ENCODE results near the gene PAQR8.

PAQR8 gene, protein sequence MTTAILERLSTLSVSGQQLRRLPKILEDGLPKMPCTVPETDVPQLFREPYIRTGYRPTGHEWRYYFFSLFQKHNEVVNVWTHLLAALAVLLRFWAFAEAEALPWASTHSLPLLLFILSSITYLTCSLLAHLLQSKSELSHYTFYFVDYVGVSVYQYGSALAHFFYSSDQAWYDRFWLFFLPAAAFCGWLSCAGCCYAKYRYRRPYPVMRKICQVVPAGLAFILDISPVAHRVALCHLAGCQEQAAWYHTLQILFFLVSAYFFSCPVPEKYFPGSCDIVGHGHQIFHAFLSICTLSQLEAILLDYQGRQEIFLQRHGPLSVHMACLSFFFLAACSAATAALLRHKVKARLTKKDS

DNA sequence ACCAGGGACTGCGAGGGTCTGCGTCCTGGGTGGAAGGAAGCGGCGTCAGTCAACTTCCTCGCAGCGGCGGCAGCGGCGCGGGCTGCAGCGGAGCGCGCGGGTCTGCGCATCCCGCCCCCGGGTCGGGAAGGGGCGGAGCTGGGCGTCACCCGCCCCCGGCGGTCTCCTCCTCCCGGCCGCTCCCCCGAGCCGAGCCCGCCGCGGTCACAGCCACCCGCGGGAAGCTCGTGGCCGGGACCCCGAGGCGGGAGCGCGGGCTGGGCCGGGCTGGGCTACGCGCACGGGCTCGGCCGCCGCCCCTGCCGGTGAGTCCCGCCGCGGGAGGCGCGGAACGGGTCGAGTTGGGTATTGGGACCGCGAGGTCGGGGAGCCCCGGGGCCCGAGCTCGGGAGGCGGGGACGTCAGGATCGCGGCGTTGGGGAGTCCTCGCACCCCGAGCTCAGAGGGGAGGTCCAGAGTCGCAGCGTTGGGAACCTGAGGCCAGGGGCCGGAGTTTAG, at the start of gene PAQR8:
TSS of gene PAQR8 (plus strand) at position 207 of the 498 bp plus-strand sequence. CDS start 41,063 bp downstream, outside the sequence.
- peak; percentile 83 for DNase-seq

GRCh38 chr6:52312461-52312860, 49.5 kb upstream of the PAQR8 start:
- DNase-seq: no peak

DNA sequence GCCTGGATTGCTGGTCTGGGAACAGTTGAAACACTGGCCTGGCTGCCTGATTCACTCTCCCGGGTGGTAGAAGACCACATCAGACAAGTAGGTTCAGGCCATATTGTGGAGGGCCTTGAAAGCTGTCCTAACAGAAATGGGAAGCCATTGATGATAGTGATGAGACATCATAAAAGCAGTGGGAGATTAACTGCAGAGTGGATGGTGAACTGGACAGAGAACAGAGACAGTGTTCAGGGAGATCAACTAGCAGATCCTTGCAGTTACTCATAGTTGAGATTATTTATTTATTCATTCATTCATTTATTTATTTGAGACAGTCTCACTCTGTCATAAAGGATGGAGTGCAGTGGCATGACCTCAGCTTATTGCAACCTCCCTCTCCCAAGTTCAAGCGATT, 47.2 kb upstream of the PAQR8 start:
- no peak for DNase-seq

- DNase-seq: no peak
Measured at GRCh38 chr6:52317211-52317610, 44.7 kb upstream of the PAQR8 start.

DNA sequence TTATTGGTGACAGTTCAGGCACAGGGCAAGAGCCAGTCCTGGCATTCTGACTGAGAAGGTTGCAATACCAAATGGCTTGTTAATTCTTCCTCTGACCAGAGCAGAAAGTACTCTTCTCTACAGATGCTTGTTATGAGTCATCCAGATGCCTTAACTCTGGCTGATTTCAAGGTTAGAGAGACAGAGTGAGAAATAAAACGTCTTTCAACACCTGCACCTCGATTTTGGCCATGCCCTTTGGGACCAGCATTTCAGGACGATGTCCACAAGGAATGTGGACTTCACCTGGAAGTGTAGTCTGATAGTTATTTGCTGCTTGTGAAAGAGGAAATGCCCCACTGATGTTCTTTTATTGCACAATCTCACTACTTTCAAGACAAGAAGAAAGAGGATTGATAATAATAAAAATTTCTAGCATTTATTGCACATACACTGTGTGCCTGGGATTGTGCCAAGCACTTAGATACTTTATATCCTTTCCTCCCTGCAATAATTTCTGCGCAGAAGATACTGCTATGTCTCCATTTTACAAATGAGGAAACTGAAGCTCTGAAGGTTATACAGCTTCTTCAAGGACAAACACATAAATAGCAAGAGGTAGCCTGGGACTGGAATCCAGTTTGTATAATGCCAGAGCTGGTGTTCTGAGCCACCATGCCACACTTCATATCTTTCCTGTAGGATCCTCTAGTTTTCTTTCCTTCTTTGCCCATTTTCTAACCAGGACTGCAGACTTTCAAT, 43.9 kb upstream of the PAQR8 start:
- DNase-seq: no peak

DNA sequence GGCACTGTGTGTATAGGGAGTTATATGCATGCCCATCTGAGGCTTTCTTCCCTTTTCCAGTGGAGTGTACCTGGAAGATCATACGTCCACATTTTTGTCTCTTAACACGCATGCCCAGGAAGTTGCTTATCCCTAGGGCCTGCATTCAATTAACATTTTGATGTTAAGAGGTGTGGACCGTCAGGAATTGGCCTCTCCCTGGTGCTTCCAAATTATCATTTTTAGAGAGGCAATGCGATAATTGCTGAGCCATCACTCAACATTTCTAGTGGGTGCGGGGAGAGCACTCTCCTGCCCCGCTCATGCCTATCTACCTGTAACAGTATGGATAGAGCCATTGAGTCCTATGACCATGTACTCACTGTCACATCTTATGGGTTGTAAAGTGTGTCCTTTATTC, 37.8 kb upstream of the PAQR8 start:
- DNase-seq: no peak

- DNase-seq: no peak
Measured at GRCh38 chr6:52325695-52326471, 36.1 kb upstream of the PAQR8 start.

GRCh38 chr6:52326540-52327364, 35.2 kb upstream of the PAQR8 start:
- no peak for DNase-seq

- no peak for DNase-seq
Measured at GRCh38 chr6:52328303-52328662, 33.7 kb upstream of the PAQR8 start.

GRCh38 chr6:52328729-52329128, 33.2 kb upstream of the PAQR8 start:
- no peak for DNase-seq

DNA sequence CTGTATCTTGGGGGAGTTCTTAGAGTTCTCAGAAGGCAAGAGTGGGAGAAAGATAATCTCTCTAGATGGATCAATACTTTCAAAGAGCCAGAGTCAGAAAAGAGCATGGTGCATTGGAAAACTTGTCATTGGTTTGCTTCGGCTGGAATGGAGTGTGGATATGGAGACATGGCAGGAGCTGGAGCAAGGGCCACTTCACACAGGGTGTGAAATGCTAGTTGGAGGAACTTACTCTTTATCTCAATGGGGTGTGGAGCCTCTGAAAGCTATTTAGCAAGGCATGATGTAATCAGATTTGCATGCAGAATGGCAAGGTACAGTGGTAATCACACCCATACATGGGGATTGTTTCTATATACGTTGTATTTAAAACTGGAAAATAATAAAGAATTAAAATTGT, 31.5 kb upstream of the PAQR8 start:
- no peak for DNase-seq

DNA sequence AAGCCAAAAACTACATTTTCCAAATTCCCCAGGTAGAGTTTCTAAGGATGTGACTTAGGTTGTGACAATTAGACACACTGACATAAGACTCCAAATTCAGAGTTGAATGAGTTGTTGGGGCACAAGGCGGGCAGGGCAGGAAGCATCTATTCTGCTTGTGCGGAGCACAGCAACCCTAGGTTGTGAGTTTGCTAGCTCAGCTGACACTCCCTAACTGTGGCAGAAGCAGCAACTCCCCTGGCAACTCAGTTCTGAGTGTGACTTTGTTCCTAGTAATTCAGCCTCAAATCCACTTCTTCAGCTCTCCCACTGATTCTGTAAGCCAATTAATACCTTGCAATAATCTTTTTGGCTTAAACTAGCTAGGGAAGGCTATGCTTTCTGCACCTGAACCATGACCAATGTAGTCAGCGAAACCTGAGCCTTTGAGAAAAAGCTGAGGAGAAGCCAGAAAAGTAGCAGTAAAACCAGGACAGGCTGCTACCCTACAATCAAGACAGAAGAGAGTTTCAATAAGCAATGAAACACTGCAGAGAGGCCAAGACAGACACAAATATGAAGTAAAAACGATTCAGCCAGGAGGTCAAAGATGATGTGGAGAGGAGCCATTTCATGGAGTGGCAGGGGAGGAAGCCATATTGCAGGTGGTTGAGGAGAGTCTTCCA, 30.0 kb upstream of the PAQR8 start:
- DNase-seq: no peak

DNA sequence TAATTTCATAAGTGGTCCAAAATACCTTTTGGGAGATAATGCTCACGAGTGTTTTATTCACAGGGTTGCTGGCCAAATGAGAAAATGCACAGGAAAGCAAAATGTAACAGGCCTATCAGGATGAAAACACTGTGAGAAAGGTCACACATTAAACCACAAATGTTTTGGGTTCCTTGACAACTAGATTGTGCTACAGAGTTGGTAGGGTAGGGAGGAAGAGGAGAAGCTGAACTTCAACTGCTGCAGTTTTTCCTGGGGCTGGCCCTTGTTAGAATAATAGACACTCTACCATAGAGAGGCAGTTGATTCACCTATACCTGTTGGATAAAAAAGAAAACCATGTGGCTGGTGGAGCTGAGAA, 28.1 kb upstream of the PAQR8 start:
- DNase-seq: peak; percentile 61

GRCh38 chr6:52335576-52335975, 26.4 kb upstream of the PAQR8 start:
- DNase-seq: no peak

DNA sequence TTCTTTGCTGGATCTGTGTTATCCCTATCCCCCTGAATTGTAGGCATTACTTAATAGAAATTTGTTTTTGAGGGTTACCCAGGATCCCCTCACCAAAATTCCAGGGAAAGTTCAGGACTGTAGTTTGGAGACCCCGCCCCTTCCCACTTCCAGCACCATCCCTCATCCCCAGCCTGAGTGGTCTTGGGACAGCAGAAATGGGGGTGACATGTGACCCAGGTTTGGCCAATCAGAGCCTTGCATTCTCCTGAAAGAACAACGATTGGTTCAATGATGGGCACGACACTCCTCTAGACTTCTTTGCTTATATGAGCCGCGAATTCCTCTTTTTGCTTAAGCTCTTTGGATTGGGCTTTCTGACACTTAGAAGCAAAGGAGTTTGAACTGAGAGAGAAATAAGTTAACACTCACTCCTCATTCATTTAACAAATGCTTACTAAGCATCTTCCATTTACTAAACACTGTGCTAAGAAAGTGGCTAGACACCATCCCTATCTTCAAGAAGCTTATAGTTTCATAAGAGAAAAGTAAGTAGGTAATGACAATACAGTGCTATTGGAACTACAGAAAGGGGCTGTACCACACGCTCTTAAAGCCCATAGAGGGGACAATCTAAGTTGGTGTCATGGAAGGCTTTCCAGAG, 24.9 kb upstream of the PAQR8 start:
- DNase-seq: no peak

DNA sequence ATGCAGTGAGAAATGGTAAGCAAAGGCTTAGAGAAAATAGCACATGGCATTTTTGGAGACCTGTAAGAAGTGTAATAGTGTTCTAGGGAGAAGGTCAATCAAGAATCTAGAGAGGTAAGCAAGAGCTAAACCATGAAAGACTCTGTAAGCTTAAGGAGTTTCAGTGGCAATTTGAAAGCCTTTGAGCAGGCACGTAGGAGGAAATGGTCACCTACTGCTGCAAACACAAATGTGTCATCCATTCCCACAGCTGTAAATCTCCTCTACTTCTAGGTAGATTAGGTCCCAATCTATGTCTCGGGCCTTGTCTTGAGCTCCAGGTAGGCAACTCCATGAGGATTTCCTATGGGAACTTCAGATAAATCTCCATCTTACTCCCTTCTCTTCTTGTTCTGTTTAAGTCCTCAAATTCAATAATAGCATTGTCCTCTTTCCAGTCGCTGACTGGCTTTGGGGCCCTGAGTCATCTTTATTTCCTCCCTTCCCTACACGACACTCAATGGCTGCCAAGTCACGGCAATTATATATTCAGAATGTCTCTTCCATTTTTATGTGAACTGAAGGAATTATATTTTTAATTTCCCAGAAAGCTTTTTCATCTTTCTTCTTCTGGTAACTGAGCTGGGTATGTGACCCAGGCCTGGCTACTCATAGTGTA, 24.2 kb upstream of the PAQR8 start:
- no peak for DNase-seq

- DNase-seq: no peak
Measured at GRCh38 chr6:52340603-52340880, 21.4 kb upstream of the PAQR8 start.

DNA sequence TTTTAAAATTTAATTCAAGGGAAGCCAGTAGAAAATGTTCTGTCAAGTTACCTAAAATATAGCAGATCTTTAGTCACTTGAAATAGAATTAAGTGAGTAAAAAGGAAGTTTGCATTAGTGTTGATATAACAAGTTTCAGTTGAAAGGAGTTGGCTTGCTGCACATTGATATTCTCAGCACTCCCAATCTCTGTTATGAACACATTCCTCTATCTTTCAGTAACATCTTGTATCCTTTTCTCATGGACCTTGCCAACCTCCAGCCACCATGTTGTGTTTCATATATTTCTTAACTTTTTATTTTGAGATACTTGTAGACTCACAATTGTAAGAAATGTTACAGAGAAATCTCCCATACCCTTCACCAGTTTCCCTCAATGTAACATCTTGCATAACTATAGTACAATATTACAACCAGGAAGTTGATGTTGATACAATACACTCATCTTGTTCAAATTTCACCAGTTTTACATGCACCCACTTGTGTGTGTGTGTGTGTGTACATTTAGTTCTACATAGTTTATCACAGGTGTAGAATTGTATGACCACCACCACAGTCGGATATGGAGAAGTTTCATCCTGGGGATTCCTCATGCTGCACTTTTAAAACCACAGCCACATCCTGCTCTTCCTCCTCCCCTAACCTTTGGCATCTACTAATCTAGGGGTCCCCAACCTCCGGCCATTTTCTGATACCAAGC, 20.2 kb upstream of the PAQR8 start:
- no peak for DNase-seq

DNA sequence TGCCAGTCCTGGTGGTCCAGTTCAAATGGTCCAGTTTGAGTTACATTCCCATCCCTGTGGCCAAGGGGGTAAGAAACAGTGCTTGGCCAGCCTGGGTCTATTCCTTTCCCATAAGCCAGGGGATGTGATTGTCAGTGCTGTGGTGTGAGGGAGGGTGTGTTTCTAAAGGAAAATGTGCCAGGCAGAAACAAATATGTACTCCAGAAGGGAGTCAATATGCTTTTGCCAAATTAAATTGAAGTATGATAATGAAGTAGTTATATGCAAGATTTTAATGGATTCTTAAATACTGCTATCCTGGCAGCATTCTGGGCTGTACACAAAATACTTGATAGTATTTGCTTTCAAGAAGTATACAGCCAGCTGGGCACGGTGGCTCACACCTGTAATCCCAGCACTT, 16.6 kb upstream of the PAQR8 start:
- DNase-seq: no peak

DNA sequence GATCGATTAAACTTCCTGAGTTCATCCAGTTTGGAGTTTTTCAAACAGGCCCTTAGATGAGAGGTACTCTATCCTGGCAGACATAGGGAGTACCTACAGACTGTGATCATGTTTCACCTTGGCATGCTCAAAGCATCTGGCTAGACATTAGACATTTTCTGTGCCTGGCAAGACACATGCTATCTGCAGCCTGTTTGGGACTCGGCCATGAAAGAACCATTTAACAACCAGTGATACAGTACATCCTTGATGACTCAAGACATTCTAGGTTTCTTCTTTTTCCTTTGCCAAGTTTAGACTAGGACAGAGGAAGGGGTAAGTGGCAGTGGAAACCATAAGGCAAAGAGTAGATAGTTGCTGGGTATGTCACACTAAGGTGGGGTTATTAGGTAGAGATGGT, 15.4 kb upstream of the PAQR8 start:
- no peak for DNase-seq

DNA sequence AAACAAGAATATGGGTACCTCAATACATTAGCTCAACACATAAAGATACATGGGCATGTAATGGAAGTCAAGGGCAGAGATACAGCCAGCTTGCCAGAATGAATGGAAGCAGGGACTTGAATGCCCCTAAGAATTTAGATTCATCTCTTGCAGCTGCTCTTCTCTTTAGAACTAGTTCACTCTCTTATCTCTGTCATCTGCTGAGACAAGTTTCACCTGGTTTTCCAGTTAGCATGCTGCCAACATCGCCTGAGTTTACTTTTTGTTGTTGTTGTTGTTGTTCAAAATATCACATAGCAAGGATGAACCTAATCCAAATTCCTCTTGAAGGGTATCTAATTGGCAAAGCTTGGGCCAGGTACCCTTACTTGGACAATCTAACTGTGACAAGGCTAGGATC, 14.1 kb upstream of the PAQR8 start:
- DNase-seq: no peak

Measured in CD4-positive, alpha-beta T cell treated with Interleukin-21 for 1 hour (primary cell).